Measurements from ENCODE around the gene WSCD2.

GRCh38 chr12:108145011-108145410 lies 15.9 kb downstream of the WSCD2 start:
- TF ChIP-seq CTCF (conservative IDR thresholded peaks at IDR 0.05; ENCODE audit: low read depth, low read length) (no peak), USF2 (IDR thresholded peaks at IDR 0.05; ENCODE audit: low read depth, low read length) (no peak), SMC3 (IDR thresholded peaks at IDR 0.05; ENCODE audit: low read depth, low read length) (no peak), ELK1 (IDR thresholded peaks at IDR 0.05; ENCODE audit: borderline replicate concordance, low read depth, low read length) (no peak), POLR2A (IDR thresholded peaks at IDR 0.05; ENCODE audit: low read depth, low read length) (no peak), BHLHE40 (IDR thresholded peaks at IDR 0.05; ENCODE audit: low read depth, low read length) (no peak), CEBPB (IDR thresholded peaks at IDR 0.05; ENCODE audit: low read depth, low read length) (no peak), NFE2L2 (IDR thresholded peaks at IDR 0.05; ENCODE audit: low read depth, low read length) (no peak), MXI1 (IDR thresholded peaks at IDR 0.05; ENCODE audit: borderline replicate concordance, low read depth, low read length) (no peak), RFX5 (IDR thresholded peaks at IDR 0.05; ENCODE audit: low read depth, low read length) (no peak), RAD21 (IDR thresholded peaks at IDR 0.05; ENCODE audit: low read length) (no peak)

Data from IMR-90 (cell line).